HS-5 (cell line): ENCODE measurements around the gene CTPS2.

ENCODE experiments used
- DNase-seq: peaks from one replicate; pipeline ENCODE4 v3.0.0-alpha.2; 2012; ENCODE audit warnings: low read depth

Gene CTPS2

DNA sequence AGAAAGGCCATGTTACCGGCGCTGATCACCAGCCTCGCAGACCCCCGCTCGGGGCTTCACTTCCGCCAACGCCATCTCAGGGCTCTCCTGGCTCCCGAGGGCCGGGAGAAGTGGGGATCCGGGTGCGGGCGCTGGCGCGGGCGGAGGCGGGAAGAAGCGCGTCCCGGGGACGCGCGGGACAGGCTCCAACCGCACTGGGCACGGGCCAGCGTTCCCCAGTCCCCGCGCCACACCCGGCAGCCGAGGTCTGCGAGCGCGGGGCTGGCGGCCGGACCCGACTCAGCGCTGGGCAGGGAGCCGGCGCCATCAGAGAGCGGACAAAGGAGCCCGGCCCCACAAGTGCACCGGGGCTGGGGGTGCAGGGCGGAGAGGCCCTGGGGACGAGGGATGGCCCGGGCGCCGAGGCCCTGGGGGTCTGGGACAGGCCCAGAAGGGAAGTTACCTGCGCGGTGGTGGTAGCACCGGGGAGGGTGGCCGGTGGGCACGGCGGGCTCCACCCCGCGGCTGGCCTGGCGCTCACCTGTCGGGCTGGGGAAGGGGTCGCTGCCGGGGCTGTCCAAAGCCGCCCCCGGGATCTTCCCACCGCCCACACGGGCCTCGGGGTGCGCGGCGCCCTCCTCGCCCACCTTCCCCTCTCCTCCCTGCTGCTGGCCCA lies 449 bp downstream of the CTPS2 start:
- no peak for DNase-seq

DNA sequence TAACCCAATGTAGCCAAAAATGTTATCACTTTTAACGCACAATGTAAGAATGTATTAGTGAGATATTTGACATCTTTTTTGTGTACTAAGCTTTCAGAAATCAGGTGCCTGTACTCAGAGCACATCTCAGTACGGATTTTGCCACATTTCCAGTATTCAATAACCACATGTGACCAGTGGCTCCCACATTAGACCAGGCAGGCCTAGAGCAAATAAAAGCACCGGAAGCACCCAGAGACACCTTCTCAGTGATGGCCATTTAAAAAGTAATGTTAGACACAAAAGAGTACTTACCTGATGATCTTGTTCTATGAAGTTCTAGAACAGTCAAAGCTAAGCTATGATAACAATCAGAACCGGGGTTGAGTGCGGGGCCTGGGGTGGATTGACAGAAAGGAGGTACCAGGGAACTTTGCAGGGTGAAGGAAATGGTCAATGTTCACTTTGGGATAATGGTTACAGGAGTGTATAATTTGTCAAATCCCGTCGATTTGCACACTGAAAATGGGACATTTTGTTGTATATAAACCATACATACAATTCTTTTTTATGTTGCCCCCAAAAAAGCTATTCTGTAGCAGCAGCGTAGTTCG lies 1.2 kb downstream of the CTPS2 start:
- no peak for DNase-seq

DNA sequence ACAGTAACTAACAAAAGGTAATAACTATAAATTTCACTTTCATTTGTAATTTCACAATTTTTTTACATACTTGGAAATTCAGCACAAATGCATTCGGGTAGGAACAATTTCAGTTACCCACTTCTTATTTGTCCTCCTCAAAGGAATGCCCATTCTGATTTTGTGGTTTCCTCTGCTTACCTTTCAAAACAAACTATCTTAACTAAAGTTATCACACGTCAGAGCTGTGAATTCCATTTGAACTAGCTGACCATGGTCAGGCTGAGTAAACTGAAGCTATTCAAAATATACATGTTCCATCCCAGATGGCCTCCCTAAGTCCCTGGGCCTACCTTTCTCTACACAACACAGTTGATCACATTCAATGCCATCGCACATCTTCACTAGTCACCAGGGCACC lies 4.5 kb downstream of the CTPS2 start:
- no peak for DNase-seq

DNA sequence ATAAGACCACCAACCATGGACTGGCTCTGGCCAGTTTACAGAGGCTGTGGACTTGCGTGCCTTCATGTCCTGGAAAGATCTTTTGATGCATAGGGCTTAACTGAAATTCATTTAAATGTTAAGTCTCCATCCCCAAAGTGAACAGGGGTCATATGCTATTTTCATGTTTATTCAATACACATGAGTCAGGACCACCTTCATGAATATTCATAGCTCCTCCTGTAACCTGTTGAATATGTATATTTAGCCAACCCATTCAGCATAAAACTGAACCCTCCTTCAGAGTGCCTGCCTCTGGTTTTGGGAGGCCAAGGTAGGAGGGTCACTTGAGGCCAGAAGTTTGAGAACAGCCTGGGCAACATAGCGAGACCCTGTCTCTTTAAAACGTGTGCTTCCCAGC lies 7.1 kb downstream of the CTPS2 start:
- no peak for DNase-seq

DNA sequence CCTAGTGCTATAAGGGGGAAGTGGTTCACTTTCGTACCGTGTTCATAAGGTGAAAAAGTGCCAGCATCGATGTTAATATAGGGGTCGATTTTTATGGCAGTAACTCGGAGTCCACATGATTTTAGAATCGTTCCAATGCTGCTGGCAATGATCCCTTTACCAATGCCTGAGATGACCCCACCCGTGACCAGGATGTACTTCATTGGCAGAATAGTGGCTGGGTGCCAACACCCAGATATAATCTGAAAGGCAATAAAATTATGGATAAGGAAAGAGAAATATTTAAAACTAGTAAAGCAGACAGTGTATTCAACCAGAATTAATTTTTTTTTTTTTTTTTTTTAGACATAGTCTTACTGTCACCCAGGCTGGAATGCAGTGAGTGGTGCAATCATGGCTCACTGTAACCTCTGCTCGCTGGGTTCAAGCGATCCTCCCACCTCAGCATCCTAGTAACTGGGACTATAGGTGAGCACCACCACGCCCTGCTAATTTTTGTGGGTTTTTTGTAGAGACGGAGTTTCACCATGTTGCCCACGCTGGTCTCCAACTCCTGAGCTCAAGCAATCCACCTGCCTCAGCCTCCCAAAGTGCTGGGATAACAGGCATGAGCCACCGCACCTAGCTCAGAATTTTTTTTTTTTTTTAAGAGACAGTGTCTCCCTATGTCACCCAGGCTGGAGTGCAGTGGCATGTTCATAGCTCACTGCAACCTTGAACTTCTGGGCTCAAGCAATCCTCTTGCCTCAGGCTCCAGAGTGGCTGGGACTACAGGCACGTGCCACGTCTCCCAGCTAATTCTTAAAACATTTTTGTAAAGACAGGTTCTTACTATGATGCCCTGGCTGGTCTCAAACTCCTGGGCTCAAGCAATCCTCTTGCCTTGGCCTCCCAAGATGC lies 9.5 kb downstream of the CTPS2 start:
- DNase-seq: no peak

DNA sequence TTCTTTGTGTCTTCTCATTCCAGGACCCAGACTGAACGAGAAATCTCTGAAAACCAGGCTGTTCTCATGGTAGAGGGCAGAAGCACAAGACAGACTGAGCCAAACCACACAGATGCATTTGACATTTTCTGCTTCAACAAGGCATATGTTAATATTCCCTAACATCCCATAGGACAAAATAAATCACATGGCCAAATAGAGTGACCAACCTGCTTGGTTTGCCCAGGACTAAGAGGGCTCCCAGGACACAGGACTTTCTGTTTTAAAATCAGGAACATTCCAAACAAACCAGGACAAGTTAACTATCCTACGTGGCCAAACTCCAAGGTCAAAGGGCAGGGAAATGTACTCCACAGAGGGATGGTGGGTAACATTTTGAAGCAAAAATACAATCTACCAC lies 11.7 kb downstream of the CTPS2 start:
- no peak for DNase-seq

DNA sequence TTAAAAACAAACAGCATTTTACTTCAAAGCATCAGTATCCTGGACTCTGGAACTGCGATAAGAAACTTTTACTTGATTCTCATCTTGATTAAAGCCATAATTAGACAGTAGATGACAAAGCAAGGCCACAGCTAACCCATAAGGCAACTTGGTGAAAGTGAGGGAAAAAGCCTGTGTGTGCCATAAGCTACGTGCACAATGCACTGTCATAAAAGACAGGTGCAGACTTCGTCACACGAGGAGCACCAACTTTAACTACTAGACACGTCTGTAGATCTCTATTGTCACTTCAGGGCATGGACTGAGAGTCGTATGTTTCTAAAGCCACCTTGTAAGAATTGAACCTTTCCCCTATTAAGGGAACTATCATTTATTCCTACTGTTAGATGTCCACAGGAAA lies 13.1 kb downstream of the CTPS2 start:
- DNase-seq: no peak

DNA sequence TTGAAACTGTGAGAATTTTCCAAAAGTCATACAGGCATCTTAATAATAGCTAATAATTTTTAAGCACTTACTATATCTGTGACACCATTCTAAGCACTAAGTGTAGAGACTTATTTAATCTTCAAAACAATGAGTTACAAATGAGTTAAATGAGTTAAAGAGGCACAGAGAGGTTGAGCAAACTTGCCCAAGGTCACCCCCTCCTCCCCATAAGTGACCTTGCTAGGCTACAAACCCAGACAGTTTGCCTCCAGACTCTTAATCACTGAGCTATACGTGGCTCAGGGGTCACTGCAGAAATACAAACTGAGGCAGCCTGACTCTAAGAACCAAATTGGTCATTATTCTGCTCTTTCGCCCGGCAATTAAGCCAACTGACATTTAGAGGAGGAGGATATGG lies 15.5 kb downstream of the CTPS2 start:
- no peak for DNase-seq

DNA sequence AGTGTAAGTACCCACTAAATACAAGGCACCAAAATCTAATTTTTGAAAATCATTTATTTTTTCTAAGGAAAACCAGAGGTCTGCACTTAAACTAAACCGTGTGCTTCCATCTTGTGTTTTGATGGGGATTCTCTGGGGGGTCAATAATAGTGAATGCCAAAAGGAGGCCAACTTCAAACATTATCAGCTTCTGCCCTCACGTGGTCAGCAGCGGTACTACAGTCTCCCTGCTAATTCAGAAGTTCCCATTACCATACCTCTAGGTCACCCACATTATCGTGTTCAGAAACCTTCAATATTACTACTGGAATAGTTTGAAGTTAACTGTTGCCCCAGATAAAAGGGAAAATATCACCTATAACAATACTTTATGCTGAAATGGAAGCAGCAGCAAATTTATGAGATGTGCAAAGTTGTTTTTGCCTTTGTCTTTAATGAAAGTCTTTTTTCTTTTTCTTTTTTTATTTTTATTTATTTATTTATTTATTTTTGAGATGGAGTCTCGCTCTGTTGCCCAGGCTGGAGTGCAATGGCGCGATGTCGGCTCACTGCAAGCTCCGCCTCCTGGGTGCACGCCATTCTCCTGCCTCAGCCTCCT lies 17.3 kb downstream of the CTPS2 start:
- DNase-seq: no peak

DNA sequence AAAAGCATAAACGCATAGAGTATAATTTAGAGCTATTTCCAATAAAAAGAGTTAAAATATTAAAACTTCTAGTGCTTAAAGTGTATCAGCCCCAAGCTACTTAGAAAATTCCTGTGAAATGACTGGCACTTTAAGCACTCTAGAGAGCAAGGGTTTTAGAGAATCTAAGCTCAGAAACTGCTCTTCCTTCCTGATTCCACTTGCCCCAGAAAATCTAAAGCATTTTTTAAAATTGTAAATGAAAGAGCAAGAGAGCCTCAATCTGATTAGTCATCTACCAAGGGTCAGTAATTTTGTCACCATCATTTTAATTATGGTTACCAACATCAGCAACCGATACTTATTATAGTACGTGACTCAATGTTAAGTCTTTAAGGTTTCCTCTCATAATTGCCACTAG lies 25.0 kb downstream of the CTPS2 start:
- DNase-seq: no peak

DNA sequence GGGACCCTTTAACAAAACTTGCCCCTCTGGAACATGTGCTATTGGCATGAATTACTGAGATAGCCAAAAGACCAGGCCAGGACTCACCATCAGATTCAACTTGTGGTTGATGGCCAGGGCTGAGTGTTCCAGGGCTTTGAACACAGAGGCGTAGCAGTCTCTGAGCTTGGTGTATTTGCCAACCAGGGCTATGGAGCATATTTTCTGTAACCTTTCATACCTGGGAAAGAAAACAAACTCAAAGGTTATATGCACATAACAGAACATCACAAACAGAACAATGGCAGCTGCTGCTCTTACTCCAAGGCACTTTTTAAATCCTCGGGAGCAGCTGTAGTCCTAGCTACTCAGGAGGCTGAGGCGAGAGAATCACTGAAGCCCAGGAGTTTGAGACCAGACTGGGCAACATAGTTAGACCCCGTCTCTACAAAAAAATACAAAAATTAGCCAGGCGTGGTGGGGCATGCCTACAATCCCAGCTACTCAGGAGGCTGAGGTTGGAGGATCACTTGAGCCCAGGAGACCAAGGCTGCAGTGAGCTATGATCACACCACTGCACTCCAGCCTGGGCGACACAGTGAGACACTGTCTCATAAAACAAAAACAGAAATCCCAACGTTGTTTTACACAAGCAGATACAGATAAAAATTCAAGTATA lies 29.3 kb downstream of the CTPS2 start:
- no peak for DNase-seq

DNA sequence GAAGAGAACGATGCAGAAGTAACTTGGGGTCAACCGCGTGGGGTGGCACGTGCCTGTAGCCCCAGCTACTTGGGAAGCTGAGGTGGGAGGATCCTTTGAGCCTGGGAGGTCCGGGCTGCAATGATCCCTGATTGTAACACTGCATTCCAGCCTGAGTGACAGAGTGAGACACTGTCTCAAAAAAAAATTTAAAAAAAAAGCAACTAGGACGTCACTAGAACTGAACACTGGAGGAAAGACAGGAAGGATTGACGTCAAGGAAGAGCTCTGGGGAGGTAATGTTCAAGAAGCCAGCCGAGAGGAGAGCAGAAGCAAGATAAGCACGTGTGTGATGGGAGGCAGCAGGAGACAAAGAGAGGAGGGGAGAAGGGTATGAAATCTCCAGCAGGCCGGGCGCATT lies 33.8 kb downstream of the CTPS2 start:
- no peak for DNase-seq

DNA sequence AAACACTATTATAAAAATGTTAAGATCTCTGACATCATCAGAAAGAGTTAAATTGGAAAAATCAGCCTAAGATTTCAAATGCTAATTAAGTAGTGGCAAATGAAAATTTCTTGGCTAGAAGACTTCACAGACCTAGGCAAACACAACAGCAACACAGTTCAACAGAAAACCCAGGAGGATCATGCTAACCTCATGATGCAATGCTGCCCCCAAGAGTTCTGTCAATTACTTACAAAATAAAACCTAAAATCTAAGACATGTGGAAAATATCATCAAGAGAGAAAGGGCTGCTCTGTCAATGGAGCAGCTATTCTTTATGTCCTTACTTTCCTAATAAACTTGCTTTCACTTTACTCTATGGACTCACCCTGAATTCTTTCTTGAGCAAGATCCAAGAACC lies 41.5 kb downstream of the CTPS2 start:
- no peak for DNase-seq

DNA sequence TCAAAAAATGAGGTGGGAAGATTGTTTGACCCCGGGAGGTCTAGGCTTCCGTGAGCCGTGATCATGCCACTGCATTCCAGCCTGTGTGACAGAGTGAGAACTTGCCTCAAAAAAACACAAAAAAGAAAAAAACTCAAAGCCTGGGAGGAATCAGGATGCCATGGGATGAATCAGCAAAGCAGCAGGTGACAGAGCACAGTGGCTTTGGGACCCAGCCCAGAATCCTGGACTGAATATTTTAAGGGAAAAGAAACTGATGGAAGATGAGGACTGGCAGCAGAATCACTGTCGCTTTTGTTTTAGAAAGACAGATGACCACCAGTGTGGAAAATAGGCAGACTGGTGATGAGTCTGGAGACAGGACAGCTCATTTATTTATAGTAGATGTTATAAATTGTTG lies 45.9 kb downstream of the CTPS2 start:
- DNase-seq: no peak

DNA sequence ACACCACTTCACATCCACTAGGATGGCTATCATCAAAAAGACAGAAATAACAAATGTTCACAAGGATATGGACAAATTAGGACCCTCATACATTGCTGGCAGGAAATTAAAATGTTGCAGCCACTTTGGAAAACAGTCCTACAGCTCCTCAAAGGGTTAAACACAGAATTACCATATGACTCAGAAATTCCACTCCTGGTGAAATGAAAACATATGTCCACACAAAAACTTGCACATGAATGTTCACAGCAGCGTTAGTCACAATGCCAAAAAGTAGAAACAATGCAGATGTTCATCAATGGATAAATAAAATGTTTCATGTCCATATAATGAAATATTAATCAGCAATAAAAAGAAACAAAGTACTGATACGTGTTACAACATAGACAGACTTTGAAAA lies 47.4 kb downstream of the CTPS2 start:
- DNase-seq: no peak

DNA sequence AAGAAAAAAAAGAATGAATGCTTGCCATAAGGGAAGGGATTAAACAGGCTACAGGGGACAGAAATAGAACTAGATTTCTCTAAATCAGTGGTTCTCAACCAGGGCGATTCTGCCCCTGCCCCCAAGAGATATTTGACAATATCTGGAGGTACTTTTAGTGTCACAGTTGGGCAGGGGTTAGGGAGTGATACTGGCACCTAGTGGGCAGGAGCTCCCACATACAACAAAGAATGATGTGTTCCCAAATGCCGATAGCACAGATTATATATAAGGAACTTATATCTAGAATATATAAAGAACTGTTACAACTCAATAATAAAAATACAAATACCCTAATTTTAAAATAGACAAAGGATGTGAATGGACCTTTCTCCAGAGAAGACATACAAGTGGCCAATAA lies 47.8 kb downstream of the CTPS2 start:
- no peak for DNase-seq

DNA sequence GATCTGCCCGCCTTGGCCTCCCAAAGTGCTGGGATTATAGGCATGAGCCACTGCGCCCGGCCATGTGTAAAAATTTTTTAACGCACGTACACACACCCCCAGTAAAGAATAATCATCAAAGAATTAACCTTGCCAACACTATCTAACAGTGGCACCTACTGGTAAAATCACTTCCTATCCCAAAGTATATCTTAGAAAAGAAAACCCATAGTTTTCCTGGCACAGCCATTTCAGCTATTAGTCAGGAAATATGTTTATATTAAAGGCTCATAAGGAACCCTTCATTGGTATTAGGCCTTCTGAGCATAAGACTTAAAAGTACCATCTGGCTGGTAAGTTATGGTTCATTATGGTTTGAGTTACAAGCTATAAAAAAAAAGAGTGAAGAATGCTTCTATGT lies 48.4 kb downstream of the CTPS2 start:
- no peak for DNase-seq

DNA sequence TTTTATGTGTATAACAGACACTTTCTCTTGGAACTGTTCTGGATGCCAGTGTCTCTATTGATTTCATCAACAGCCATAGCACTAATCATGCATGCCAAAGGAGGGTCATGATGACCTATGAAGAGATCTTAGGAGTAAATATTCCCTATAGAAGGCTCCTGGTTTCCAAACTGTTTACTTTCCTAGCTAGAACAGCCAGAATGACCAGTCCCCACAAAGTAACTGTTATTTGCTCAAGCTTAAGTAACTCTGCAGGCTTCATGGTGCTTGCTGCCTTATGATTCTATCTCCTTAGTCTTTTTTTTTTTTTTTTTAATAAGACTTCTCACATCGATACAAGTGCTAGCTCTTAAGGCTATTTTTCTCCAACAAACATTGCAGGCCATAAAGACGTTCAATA lies 50.1 kb downstream of the CTPS2 start:
- DNase-seq: no peak

DNA sequence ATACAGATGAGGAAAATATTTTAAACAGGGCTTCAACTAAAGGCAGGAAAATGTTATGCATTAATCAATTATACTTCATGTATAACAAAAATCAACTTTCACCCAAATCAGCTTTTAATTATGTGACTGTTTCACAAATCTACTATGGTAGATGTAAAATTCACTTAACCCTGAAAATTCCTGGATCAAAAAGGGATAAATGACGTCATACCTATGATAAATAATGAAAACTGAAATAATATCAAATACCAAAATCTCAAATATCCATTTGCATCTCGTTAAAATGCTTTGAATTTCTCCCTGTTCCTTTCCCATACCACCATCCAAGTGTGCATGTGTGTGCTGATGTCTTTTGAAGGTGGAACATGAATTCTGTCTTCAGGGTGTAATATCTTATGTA lies 51.0 kb downstream of the CTPS2 start:
- no peak for DNase-seq

DNA sequence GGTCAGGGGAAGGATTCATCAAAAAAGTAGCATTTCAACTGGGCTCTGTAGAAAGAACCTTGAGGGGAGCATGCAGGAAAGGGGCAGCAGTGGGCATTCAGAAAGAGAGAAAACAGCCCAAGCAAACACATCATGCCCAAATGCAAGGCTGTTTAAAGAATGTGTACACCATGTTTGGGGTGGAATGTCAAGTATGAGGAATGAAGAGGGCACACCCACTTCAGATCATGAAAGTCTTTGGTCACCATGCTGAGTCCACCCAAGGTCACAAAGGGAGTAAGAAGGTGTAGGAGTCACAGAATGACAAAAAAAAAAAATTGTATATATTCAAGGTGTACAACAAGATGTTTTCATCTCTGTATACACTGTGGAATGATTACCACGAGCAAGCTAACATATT lies 53.1 kb downstream of the CTPS2 start:
- no peak for DNase-seq

DNA sequence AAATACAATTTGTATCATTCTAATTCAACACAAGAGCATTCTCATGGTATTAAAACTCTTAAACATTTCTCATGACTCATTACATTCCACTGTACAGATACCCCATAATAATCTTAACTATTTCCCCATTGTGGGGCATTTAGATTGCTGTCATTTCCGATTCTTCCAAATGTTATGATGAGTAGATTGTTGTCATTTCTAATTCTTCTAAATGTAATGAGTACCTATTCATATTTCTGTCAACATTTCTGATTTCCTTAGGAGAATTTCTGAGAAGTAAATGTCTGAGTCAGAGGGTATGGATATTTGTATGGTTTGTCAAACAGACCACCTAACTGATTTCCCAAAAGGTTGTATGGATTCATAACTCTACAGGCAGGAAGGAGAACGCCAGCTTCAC lies 54.2 kb downstream of the CTPS2 start:
- DNase-seq: peak; percentile 76

DNA sequence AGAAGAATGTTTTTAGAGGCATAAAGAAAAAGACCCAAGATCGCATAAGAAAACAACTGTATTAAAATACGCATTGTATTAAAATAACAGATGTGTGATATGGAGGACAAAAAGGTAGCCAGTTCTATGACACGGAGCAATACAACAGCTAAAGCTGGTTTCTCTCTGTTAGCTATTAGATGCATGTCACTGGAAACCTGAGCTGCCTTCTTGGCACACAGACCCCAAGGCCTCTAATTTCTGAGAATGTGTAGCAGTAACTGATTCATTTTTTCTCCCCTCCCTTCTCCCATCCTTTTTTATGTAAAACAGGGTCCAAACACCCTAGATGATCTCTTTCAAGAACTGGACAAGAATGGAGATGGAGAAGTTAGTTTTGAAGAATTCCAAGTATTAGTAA lies 58.4 kb downstream of the CTPS2 start:
- no peak for DNase-seq

DNA sequence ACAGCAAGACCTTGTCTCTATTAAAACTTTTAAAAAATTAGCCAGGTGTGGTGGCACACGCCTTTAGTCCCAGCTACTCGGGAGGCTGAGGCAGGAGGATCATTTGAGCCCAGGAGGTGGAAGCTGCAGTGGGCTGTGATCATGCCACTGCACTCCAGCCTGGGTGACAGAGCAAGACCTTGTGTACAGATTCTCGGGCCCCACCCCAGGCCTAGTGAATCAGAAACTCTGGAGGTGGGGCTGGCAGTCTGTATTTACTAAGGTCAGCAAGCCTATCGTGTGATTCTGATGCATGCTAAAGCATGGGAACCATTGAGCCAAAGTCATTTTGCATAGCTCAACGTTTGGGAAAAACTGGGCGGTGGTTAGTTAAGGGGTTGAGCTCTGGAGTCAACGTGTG lies 59.0 kb downstream of the CTPS2 start:
- DNase-seq: no peak
